GM12873 (cell line): ENCODE measurements around the gene NKD1.

ENCODE experiments used
- CTCF ChIP-seq: IDR thresholded peaks from 2 replicates; pipeline ENCODE4 v1.5.1; 2012; ENCODE audit warnings: low read depth, mild to moderate bottlenecking, moderate library complexity, low read length, control low read depth; ENCODE audit not compliant: insufficient read depth; ENCODE audit errors: missing control alignments

The NKD1 gene

GRCh38 chr16:50540711-50541007 lies 7.5 kb upstream of the NKD1 start:
- TF ChIP-seq CTCF = no peak

GRCh38 chr16:50542703-50543102 lies 5.5 kb upstream of the NKD1 start:
- no peak for TF ChIP-seq CTCF

DNA sequence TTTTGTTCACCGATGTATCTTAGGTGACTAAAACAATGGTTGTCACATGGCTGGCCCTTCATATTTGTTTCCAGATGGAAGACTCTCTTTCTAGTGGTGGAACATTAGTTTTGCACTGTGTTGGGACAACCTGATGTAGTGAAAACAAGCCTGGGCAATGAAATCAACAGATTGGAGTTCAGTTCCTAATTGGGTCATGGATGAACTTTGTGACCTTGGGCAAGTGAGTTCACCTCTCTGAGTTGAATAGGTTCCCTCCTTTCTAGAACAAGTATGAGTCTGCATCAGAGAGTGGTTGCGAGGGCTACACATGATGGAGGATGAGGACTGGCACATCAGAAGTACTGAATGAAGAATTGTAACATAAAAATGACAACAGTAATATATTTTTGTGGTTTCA lies 2.1 kb upstream of the NKD1 start:
- no peak for TF ChIP-seq CTCF

DNA sequence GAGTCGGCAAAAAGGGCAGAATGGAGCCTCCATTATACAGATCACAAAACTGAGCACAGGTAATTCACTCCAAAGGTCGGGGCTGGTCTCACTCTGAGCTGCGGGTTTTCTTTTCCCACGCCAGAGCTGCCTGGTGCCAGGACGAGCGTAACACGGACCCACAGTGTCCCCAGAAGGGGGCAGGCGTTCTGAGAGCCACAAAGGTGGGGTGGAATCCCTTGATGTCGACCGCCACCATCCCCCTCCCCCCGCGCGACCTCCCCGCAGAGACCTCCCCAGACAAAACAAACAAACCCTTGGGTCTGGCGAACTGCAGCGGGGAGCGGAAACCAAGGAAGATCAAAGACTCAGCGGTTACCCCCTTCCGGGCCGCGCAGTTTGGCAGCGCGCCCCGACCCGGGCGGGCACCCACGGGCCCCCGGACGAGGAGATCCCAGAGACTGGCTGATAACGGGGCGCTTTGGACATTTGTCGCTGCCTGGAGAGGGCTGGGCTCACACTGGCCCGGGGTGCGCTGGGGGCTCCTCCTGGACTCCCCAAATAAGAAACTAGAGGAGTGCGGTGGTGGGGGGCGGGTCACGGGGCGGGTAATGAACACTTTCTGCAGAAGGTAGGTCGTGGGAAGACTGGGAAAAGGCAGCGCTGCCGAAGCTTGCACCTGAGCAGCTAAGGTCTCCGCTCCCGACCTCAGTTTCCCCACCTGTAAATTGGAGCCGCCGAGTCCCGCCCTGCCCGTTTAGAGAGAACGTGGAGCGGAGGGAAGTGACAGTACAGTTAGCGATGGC lies 664 bp upstream of the NKD1 start:
- TF ChIP-seq CTCF = peak; percentile 53

GRCh38 chr16:50548909-50549560 lies 839 bp downstream of the NKD1 start:
- no peak for TF ChIP-seq CTCF

DNA sequence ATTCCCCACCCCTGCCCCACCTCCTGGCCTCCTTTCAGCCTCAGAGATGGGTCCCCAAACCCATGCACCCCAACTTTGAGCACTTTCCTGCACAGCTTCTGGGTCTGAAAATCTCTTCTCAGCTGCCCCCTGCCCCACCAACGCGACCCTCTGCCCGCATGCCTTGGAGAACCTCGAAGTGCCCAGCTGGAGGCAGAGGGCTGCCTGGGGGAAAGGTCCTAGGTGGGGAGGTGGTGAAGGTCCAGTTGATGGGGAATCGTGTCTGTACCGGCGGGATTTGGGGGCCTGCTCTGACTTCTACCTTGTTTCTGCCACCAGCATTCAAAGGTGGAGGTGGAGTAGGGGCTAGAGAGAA lies 1.3 kb downstream of the NKD1 start:
- no peak for TF ChIP-seq CTCF

- no peak for TF ChIP-seq CTCF
Observed at GRCh38 chr16:50550035-50550434, 1.8 kb downstream of the NKD1 start.
